LNCAP (cell line): ENCODE results near the gene SCT.

Experiments used
- CTCF ChIP-seq: fragments of 450-650 bp; IDR thresholded peaks from 2 replicates; pipeline ENCODE4 v1.5.1; 2017; ENCODE audit warnings: mild to moderate bottlenecking

The SCT gene

GRCh38 chr11:626475-627307, at the start of gene SCT:
TSS of gene SCT (minus strand) at chr11:627181. CDS start at chr11:627143, 38 bp downstream.
- TF ChIP-seq CTCF = no peak

GRCh38 chr11:674406-674805, 47.4 kb upstream of the SCT start:
- no peak for TF ChIP-seq CTCF

- no peak for TF ChIP-seq CTCF
Measured at GRCh38 chr11:673866-674265, 46.9 kb upstream of the SCT start.

GRCh38 chr11:665704-666281, 38.8 kb upstream of the SCT start:
- TF ChIP-seq CTCF = no peak

- no peak for TF ChIP-seq CTCF
Measured at GRCh38 chr11:665062-665703, 38.2 kb upstream of the SCT start.

- peak; percentile 79 for TF ChIP-seq CTCF
Measured at GRCh38 chr11:662689-663274, 35.8 kb upstream of the SCT start.

- TF ChIP-seq CTCF = no peak
Measured at GRCh38 chr11:660681-661444, 33.9 kb upstream of the SCT start.
